HepG2 (cell line): ENCODE measurements around the gene CELSR2. TPM values are rescaled to one million over a fixed set of nuclear protein-coding genes. Genes with fewer than 3 reads are reported as not detected.
A peak's percentile ranks its signal among the peaks of the same experiment; 100 is the strongest.

Experiments
- ATAC-seq: fragments of 200-7000 bp; cut with Tn5 transposase; 3 replicates; pipeline ENCODE4 v1.9.1; 2020; ENCODE audit warnings: mild to moderate bottlenecking, moderate library complexity
- BruUV-seq: library from RNA; stranded (reverse); fragments of 400-500 nt; replicated peaks from 2 replicates; lab custom pipeline; 2021; lab: Mats Ljungman, UMichigan
- CTCF ChIA-PET: fragments of 300-600 bp; formaldehyde crosslinking; extraction: SDS; loops from one replicate; lab custom pipeline; 2021; ENCODE audit warnings: low total read pairs, inconsistent platforms, low intra/inter-chr PET ratio; lab: Yijun Ruan, JAX
- POLR2A ChIA-PET: fragments of 350-600 bp; sonication (Branson Sonifier 250); formaldehyde crosslinking; loops from one replicate; lab custom pipeline; 2020; ENCODE audit warnings: antibody characterized with exemption, inconsistent platforms; lab: Yijun Ruan, JAX
- DNase-seq: peaks from one replicate; pipeline ENCODE4 v3.0.0-alpha.2; 2015; ENCODE audit warnings: low spot score
- FAIRE-seq: peaks from 3 replicates; lab custom pipeline; 2011; peaks lifted over from hg19 to GRCh38; lab: Jason Lieb, UNC
- H2AFZ ChIP-seq: one replicate; pipeline ENCODE4 v1.6.1; 2011; ENCODE audit warnings: low read length, inconsistent platforms
- H3K27ac ChIP-seq: fragments of 300-600 bp; 3 replicates; pipeline ENCODE4 v1.8.0; 2011; ENCODE audit warnings: mixed run types, mild to moderate bottlenecking, mixed read lengths, low read length, inconsistent platforms; ENCODE audit not compliant: insufficient read depth; ENCODE audit errors: extremely low read length
- H3K27me3 ChIP-seq, 2 experiments: fragments of 200-600 bp in 1 of 2; 2 replicates in 1 of 2; 3 replicates in 1 of 2; pipeline versions ENCODE4 v1.6.0 to v1.8.0; 2011; ENCODE audit warnings: low read length in 2 of 2, mild to moderate bottlenecking in 2 of 2, moderate library complexity in 2 of 2, inconsistent platforms in 1 of 2; ENCODE audit not compliant: insufficient read depth in 2 of 2, control insufficient read depth in 1 of 2
- H3K36me3 ChIP-seq, 2 experiments: fragments of 200-600 bp in 1 of 2; replicated peaks in 1 of 2; 2 replicates in 1 of 2; 3 replicates in 1 of 2; pipeline versions ENCODE4 v1.5.1 to v1.8.0; 2011; ENCODE audit warnings: low read length in 2 of 2, inconsistent platforms in 1 of 2; ENCODE audit not compliant: insufficient read depth in 2 of 2, control insufficient read depth in 1 of 2
- H3K4me1 ChIP-seq: 2 replicates; pipeline ENCODE4 v1.5.1; 2012; ENCODE audit warnings: low read length, inconsistent platforms; ENCODE audit not compliant: insufficient read depth
- H3K4me2 ChIP-seq: 2 replicates; pipeline ENCODE4 v1.6.0; 2011; ENCODE audit warnings: low read depth, low read length, inconsistent platforms
- H3K4me3 ChIP-seq, 3 experiments: fragments of 200-600 bp in 1 of 3; sonication (generic), shearing (Covaris generic) in 1 of 3; replicated peaks in 1 of 3; 2 replicates each; pipeline ENCODE4 v1.5.1; 2011 to 2016; ENCODE audit warnings: low read length in 3 of 3, inconsistent platforms in 2 of 3, low read depth in 2 of 3, mild to moderate bottlenecking in 2 of 3, control low read depth in 1 of 3, mixed read lengths in 1 of 3; ENCODE audit not compliant: insufficient read depth in 1 of 3
- H3K79me2 ChIP-seq: one replicate; pipeline ENCODE4 v1.6.1; 2011; ENCODE audit warnings: low read length, inconsistent platforms; ENCODE audit not compliant: insufficient read depth
- H3K9ac ChIP-seq: 2 replicates; pipeline ENCODE4 v1.6.0; 2011; ENCODE audit warnings: mild to moderate bottlenecking, low read depth, low read length, inconsistent platforms; ENCODE audit not compliant: insufficient read depth
- H3K9me3 ChIP-seq: 2 replicates; pipeline ENCODE4 v1.5.1; 2012; ENCODE audit warnings: mild to moderate bottlenecking, low read length
- H4K20me1 ChIP-seq: 2 replicates; pipeline ENCODE4 v1.6.0; 2011; ENCODE audit warnings: inconsistent platforms, mild to moderate bottlenecking, low read length, moderate library complexity; ENCODE audit not compliant: insufficient read depth
- AGO2 ChIP-seq: fragments of 200-400 bp; formaldehyde crosslinking; optimal IDR thresholded peaks from 2 replicates; pipeline ENCODE3; 2017; ENCODE audit warnings: mild to moderate bottlenecking, low read depth, low read length, moderate library complexity
- GATAD2A ChIP-seq: IDR thresholded peaks from 2 replicates; pipeline ENCODE4 v1.6.1; 2016
- HNRNPH1 ChIP-seq: fragments of 200-400 bp; formaldehyde crosslinking; optimal IDR thresholded peaks from 2 replicates; pipeline ENCODE3; 2017; ENCODE audit warnings: mild to moderate bottlenecking, low read depth, low read length
- KLF9 ChIP-seq: IDR thresholded peaks from 2 replicates; pipeline ENCODE4 v1.6.1; 2016; ENCODE audit warnings: low read depth
- NCOA2 ChIP-seq: sonication (generic); formaldehyde crosslinking; IDR thresholded peaks from 2 replicates; pipeline ENCODE4 v1.8.0; 2022; ENCODE audit warnings: inconsistent platforms
- NKX3-1 ChIP-seq: sonication (generic); formaldehyde crosslinking; IDR thresholded peaks from 2 replicates; pipeline ENCODE4 v1.5.0; 2020; ENCODE audit warnings: missing genetic modification reagents
- SAP130 ChIP-seq: IDR thresholded peaks from 2 replicates; pipeline ENCODE4 v1.6.1; 2016; ENCODE audit warnings: low read depth
- SUZ12 ChIP-seq: fragments of 150-350 bp; IDR thresholded peaks from 2 replicates; pipeline ENCODE4 v1.6.1; 2014; ENCODE audit warnings: low read depth, low read length
- TCF12 ChIP-seq, 2 experiments: fragments of 450-650 bp in 1 of 2; sonication (generic) in 1 of 2; formaldehyde crosslinking in 1 of 2; IDR thresholded peaks; 2 replicates each; pipeline versions ENCODE4 v1.6.1 to v1.8.0; 2017 to 2022; ENCODE audit warnings: antibody characterized with exemption in 1 of 2, mild to moderate bottlenecking in 1 of 2, missing genetic modification reagents in 1 of 2, moderate library complexity in 1 of 2
- ZNF451 ChIP-seq: sonication (generic); formaldehyde crosslinking; IDR thresholded peaks from 2 replicates; pipeline ENCODE4 v1.5.0; 2020; ENCODE audit warnings: mild to moderate bottlenecking, missing genetic modification reagents
- WGBS: methylation state at CpG from one replicate; pipeline ENCODE4 v1.1.6; 2017; ENCODE audit warnings: low lambda C conversion rate; 5-methylcytosine and 5-hydroxymethylcytosine counted together
- in situ Hi-C: cut with HindIII; loops from 2 replicates; pipeline ENCODE4 v1.10.0; 2017; ENCODE audit warnings: low pct_unique_long_range_greater_than_20kb; ENCODE audit not compliant: extremely low pct_ligation_motif_present
- intact Hi-C: fragments of 100-400 bp; cut with micrococcal nuclease; formaldehyde crosslinking; loops from one replicate; pipeline ENCODE4 v1.10.0; 2022; ENCODE audit not compliant: unreplicated experiment
- polyA plus RNA-seq, 8 experiments: library from polyadenylated mRNA; depleted of rRNA in 3 of 8; stranded (reverse) in 7 of 8; unstranded in 1 of 8; fragments of >200 nt; fragmentation: Illumina TruSeq in 4 of 8; extraction: Trizol in 4 of 8; gene quantifications; 2 replicates each; pipeline versions ENCODE4 v1.2.1 to v1.2.3, GENCODE V29; 2011 to 2016; ENCODE audit warnings: low read depth in 4 of 8, missing spikeins in 1 of 8, mixed read lengths in 1 of 8; ENCODE audit not compliant: insufficient read depth in 1 of 8
- total RNA-seq, 5 experiments: library from RNA; depleted of rRNA; stranded (reverse); fragments of >200 nt; fragmentation: Illumina TruSeq; extraction: Trizol; gene quantifications; 2 replicates each; pipeline ENCODE4 v1.2.3, GENCODE V29; 2016; ENCODE audit warnings: low read depth in 1 of 5
- TF ChIP-seq, protein P1 (sequence below): sonication (generic); formaldehyde crosslinking; IDR thresholded peaks from 2 replicates; pipeline ENCODE4 v1.4.0; 2020; ENCODE audit warnings: low read depth, missing genetic modification reagents
- TF ChIP-seq, protein P2 (sequence below): sonication (generic); formaldehyde crosslinking; IDR thresholded peaks from 2 replicates; pipeline ENCODE4 v1.4.0; 2020; ENCODE audit warnings: missing genetic modification reagents
- TF ChIP-seq, protein P3 (sequence below): sonication (generic); formaldehyde crosslinking; IDR thresholded peaks from 2 replicates; pipeline ENCODE4 v1.5.0; 2020; ENCODE audit warnings: missing genetic modification reagents
- TF ChIP-seq, protein P4 (sequence below): sonication (generic); formaldehyde crosslinking; IDR thresholded peaks from 2 replicates; pipeline ENCODE4 v1.8.0; 2022; ENCODE audit warnings: missing genetic modification reagents, mild to moderate bottlenecking, moderate library complexity, borderline replicate concordance

The CELSR2 gene
- total and polyA plus RNA-seq, 2 of the 13 experiments (the other 11 are each of a cell fraction or from before 2014, with no cell fraction given) = 4.0 to 6.6 TPM

DNA sequence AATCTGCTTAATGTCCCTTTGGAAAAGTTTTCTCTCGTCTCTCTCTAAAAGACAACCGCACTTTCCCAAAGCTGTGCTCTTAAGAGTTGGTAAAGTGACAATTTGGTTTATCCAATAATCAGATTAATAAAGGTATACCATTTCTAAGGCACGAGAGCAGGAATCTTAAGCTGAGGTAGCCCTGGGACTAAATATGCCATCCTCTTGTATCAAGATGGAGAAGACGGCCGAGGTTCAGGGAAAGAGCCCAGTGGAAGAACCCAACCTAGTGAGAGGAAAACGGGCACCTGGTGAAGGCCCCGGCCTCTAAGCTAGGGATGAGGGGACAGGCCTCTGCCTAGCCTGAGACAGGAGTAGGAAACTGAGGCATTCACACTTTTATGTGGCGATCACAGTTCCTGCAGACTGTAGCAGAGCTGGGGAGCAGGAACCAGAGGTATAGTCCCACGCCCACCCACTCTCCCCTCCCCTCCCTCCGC lies 36.0 kb upstream of the CELSR2 start:
- Histone ChIP-seq H3K36me3 (peaks cover 0 to 8% of the 10 kb centered on the region in 2 experiments; a peak in 1 of 5 replicates), H3K27ac (peak overlapping the region; percentile 27), H3K4me3 (peak overlapping the region; percentile 71 to 100 (median 74)), H3K27me3 (peaks cover 0 to 4% of the 10 kb centered on the region in 2 experiments; a peak in 2 of 5 replicates), H3K79me2 (peaks cover 40% of the 10 kb centered on the region), H3K9me3 (no peaks in the 10 kb centered on the region), H3K9ac (peak overlapping the region; percentile 66), H3K4me1 (peaks cover 47% of the 10 kb centered on the region), H3K4me2 (peak overlapping the region; percentile 96), H4K20me1 (peaks cover under 1% of the 10 kb centered on the region; the same call in 1 of the 2 replicates), H2AFZ (peak overlapping the region; percentile 80)
- ChIA-PET POLR2A (interaction anchor here (0.6 to 2.8 kb wide), 24 partner anchors 8 to 335 kb away, joined by 3 to 27 read pairs (median 4); partner anchors contain the start of genes ATXN7L2, GNAI3, PSMA5 and PSRC1), CTCF (no interaction called here)
- FAIRE-seq (no peak), ATAC-seq (no peak), DNase-seq (no peak)
- no TSS peak for BruUV-seq
- 22% methylated on average over 7 of the region's 10 CpGs for WGBS
- intact Hi-C loops (no loop called here), in situ Hi-C loops (no loop called here)
- TF ChIP-seq, protein P1, sequence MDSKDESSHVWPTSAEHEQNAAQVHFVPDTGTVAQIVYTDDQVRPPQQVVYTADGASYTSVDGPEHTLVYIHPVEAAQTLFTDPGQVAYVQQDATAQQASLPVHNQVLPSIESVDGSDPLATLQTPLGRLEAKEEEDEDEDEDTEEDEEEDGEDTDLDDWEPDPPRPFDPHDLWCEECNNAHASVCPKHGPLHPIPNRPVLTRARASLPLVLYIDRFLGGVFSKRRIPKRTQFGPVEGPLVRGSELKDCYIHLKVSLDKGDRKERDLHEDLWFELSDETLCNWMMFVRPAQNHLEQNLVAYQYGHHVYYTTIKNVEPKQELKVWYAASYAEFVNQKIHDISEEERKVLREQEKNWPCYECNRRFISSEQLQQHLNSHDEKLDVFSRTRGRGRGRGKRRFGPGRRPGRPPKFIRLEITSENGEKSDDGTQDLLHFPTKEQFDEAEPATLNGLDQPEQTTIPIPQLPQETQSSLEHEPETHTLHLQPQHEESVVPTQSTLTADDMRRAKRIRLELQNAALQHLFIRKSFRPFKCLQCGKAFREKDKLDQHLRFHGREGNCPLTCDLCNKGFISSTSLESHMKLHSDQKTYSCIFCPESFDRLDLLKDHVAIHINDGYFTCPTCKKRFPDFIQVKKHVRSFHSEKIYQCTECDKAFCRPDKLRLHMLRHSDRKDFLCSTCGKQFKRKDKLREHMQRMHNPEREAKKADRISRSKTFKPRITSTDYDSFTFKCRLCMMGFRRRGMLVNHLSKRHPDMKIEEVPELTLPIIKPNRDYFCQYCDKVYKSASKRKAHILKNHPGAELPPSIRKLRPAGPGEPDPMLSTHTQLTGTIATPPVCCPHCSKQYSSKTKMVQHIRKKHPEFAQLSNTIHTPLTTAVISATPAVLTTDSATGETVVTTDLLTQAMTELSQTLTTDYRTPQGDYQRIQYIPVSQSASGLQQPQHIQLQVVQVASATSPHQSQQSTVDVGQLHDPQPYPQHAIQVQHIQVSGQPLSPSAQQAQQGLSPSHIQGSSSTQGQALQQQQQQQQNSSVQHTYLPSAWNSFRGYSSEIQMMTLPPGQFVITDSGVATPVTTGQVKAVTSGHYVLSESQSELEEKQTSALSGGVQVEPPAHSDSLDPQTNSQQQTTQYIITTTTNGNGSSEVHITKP = peak; percentile 18; the same call in 1 of the 2 replicates
- TF ChIP-seq, protein P2, sequence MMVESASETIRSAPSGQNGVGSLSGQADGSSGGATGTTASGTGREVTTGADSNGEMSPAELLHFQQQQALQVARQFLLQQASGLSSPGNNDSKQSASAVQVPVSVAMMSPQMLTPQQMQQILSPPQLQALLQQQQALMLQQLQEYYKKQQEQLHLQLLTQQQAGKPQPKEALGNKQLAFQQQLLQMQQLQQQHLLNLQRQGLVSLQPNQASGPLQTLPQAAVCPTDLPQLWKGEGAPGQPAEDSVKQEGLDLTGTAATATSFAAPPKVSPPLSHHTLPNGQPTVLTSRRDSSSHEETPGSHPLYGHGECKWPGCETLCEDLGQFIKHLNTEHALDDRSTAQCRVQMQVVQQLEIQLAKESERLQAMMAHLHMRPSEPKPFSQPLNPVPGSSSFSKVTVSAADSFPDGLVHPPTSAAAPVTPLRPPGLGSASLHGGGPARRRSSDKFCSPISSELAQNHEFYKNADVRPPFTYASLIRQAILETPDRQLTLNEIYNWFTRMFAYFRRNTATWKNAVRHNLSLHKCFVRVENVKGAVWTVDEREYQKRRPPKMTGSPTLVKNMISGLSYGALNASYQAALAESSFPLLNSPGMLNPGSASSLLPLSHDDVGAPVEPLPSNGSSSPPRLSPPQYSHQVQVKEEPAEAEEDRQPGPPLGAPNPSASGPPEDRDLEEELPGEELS = 0 out of 2 replicates have a peak, but pooled peaks have one; percentile 38
- TF ChIP-seq HNRNPH1 (no peak), AGO2 (no peak), SUZ12 (no peak), TCF12 (IDR thresholded peaks at IDR 0.05) (no peak), TCF12 (CRISPR knock-in tag; IDR thresholded peaks at IDR 0.05) (no peak), ZNF451 (CRISPR knock-in tag) (0 out of 2 replicates have a peak, but pooled peaks have one; percentile 19), GATAD2A (CRISPR knock-in tag) (no peak), NKX3-1 (no peak), NCOA2 (CRISPR knock-in tag) (no peak), KLF9 (peak; percentile 36; the same call in 1 of the 2 replicates), SAP130 (CRISPR knock-in tag) (no peak)
- TF ChIP-seq, protein P3, sequence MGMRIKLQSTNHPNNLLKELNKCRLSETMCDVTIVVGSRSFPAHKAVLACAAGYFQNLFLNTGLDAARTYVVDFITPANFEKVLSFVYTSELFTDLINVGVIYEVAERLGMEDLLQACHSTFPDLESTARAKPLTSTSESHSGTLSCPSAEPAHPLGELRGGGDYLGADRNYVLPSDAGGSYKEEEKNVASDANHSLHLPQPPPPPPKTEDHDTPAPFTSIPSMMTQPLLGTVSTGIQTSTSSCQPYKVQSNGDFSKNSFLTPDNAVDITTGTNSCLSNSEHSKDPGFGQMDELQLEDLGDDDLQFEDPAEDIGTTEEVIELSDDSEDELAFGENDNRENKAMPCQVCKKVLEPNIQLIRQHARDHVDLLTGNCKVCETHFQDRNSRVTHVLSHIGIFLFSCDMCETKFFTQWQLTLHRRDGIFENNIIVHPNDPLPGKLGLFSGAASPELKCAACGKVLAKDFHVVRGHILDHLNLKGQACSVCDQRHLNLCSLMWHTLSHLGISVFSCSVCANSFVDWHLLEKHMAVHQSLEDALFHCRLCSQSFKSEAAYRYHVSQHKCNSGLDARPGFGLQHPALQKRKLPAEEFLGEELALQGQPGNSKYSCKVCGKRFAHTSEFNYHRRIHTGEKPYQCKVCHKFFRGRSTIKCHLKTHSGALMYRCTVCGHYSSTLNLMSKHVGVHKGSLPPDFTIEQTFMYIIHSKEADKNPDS (CRISPR knock-in tag) = no peak
- TF ChIP-seq, protein P4, sequence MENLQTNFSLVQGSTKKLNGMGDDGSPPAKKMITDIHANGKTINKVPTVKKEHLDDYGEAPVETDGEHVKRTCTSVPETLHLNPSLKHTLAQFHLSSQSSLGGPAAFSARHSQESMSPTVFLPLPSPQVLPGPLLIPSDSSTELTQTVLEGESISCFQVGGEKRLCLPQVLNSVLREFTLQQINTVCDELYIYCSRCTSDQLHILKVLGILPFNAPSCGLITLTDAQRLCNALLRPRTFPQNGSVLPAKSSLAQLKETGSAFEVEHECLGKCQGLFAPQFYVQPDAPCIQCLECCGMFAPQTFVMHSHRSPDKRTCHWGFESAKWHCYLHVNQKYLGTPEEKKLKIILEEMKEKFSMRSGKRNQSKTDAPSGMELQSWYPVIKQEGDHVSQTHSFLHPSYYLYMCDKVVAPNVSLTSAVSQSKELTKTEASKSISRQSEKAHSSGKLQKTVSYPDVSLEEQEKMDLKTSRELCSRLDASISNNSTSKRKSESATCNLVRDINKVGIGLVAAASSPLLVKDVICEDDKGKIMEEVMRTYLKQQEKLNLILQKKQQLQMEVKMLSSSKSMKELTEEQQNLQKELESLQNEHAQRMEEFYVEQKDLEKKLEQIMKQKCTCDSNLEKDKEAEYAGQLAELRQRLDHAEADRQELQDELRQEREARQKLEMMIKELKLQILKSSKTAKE (CRISPR knock-in tag) = no peak
